GM12801 (cell line): ENCODE measurements around the gene COL4A1.

ENCODE experiments used
- TF ChIP-seq, protein P1 (sequence below): IDR thresholded peaks from one replicate; pipeline ENCODE4 v1.5.1; 2011; ENCODE audit warnings: control low read depth; ENCODE audit not compliant: insufficient read length; ENCODE audit errors: extremely low read depth

The COL4A1 gene

DNA sequence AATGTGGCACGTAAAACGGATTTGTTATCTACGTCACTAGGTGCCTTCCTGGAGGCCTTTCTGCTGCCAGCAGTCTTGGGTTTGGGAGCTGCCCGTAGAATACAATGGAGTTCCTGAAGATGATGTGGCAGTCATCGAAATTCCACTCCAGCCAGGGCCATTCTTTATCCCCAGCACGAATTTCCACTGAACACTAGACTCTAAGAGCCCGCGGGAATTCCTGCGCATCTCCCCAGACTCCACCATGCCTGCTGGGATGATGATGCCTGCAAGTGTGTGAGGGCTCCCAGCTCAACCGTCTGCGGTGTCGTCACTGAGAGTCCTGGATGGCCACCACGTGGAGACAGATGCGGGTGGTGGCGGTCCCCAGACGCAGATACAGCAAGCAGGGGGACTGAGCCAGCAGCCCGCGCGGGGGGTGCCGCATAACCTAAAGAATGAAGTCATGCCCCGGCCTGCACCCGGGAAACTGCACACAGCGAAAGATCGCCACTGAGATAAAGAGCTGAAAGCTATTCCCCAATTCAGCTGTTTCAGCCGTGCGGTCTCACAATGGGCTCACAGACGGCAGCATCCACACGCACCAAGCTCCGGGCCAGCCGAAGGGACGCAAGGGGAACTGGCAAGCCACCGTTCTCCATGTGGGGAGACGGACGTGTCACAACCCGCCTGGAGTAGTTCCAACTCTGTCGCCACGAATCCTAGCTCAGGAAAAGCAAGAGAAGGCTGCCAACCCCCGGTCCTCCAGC is 41.1 kb downstream of the COL4A1 start:
- TF ChIP-seq, protein P1, sequence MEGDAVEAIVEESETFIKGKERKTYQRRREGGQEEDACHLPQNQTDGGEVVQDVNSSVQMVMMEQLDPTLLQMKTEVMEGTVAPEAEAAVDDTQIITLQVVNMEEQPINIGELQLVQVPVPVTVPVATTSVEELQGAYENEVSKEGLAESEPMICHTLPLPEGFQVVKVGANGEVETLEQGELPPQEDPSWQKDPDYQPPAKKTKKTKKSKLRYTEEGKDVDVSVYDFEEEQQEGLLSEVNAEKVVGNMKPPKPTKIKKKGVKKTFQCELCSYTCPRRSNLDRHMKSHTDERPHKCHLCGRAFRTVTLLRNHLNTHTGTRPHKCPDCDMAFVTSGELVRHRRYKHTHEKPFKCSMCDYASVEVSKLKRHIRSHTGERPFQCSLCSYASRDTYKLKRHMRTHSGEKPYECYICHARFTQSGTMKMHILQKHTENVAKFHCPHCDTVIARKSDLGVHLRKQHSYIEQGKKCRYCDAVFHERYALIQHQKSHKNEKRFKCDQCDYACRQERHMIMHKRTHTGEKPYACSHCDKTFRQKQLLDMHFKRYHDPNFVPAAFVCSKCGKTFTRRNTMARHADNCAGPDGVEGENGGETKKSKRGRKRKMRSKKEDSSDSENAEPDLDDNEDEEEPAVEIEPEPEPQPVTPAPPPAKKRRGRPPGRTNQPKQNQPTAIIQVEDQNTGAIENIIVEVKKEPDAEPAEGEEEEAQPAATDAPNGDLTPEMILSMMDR, result no peak

DNA sequence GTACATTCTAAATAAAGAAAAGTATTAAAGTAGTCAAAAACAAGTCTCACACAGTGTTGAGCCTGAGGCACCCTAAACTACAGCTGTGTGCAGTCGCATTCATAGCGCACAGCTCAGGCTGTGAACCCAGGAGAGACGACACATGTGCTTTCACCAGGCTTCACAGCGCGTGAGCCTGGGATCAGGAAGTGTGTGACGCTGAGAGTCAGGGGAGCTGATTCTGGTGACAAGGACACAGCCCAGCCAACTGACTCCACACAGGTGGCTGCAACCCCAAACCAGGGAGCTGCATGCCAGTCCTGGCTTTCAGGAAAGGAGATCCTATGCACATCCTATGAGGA is 41.6 kb downstream of the COL4A1 start:
- TF ChIP-seq, protein P1, result no peak

DNA sequence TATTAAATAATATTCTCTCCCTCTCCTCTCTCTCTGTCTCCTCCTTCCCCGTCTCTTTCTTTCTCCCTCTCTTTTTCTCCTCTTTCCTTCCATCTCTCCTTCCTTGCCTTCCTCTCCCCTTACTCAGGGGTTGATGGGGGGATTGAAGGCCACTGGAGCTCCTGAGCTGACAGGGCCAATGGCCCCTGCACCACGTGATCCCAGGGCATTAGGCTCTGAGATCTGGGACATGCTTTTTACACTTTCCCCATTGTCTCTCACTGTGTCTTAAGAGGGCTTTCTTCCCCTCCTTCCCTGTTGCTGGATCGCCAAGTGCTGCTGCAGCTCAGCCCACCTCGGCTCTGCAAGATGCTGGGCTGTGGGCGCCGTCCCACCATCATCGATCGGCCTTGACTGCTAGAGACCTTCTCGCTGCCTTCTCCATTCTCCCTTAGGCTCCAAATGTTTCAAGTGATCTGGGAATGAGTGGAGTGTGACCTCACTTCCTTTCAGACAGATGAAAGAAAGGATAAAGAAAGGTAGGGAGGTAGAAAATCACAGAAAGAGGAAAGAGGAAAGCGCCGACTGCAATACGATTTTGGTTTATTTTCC is 42.2 kb downstream of the COL4A1 start:
- TF ChIP-seq, protein P1, result no peak

DNA sequence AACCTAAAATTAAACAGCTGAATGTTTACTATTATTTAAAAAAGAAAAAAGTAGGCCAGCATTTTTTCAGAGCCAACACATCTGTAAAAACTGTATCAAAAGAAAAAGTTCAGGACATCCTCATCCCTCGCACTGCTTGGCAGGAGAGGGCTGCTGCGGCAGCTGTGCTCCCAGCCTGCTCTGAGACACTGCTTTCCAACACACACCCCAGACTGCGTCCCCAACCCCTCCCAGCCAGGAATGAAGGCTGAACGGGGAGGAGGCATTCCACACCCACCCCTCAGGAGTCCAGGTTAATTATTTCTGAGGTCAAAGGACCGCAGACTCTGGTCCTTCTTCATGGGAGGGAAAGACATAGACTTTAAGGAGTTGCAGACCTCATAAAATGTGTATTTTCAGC is 43.1 kb downstream of the COL4A1 start:
- TF ChIP-seq, protein P1, result no peak

DNA sequence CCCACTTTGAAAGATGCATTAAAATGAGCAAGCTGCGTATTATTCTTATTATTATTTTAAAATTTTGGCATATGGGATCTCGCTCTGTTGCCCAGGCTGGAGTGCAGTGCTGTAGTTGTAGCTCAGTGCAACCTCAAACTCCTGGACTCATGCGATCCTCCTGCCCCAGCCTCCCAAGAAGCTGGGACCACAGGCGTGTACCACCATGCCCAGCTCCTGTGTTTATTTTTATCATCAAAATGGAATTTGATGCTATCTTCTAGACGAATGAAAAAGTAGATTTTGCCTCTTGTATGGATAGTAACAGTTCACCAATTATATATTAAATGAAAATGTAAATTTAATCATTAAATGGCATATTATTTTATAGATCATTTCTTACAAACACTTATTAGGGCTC is 43.6 kb downstream of the COL4A1 start:
- TF ChIP-seq, protein P1, result no peak

DNA sequence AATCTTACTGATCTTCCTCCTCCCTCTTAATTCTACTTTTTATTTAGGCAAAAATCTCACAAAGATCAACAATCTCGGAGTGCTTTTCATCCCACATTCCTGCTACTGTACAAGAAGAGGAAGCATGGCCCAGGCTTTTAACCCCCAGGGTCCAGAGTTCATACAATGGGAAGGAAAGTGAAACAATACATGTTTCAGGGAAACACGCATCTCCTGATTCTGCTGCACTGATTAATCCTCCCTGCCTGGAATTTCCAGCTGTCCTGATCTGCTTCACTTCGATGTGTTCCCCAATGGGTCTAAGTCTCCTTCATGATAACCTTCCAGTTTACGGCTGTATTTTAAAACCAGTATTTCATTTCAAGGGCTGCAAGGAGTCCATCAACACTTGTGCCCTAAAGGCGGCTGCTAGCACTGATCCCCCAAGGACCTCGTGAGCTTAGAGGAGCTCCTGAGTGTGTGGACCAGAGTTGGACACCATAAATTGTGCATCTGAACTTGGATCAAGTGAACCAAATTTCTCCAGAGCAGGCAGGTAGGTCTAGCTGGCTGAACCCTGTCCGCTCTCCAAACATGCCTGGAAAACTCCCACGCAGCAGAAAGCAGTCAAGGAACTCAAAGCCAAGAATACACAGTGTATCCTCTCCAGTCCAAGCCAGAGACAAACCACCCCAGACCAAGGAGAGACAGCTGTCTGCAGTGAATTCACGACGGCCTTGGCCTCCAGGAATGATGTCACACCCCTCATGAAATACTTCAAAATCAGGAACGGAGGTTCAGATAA is 44.3 kb downstream of the COL4A1 start:
- TF ChIP-seq, protein P1, result no peak

DNA sequence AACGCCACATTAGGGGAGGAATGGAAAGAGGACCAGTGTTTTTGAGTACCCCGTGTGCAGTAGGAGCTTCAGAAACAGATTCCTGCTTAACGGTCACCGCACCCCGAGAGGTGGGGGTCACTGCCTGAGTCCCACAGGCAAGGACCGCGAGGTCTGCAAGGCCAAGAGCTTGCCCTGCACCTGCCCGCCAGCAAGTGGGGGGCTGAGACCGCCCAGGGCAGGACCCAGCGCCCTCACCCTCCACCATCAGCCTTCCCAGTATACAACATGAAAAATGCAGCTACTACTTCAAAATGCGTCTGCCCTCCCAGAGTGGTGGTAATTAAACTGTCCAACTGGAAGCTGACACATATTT is 44.9 kb downstream of the COL4A1 start:
- TF ChIP-seq, protein P1, result no peak
